Measurements from ENCODE around the gene XRCC3.

- TF ChIP-seq, protein P1, sequence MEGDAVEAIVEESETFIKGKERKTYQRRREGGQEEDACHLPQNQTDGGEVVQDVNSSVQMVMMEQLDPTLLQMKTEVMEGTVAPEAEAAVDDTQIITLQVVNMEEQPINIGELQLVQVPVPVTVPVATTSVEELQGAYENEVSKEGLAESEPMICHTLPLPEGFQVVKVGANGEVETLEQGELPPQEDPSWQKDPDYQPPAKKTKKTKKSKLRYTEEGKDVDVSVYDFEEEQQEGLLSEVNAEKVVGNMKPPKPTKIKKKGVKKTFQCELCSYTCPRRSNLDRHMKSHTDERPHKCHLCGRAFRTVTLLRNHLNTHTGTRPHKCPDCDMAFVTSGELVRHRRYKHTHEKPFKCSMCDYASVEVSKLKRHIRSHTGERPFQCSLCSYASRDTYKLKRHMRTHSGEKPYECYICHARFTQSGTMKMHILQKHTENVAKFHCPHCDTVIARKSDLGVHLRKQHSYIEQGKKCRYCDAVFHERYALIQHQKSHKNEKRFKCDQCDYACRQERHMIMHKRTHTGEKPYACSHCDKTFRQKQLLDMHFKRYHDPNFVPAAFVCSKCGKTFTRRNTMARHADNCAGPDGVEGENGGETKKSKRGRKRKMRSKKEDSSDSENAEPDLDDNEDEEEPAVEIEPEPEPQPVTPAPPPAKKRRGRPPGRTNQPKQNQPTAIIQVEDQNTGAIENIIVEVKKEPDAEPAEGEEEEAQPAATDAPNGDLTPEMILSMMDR (IDR thresholded peaks at IDR 0.05; ENCODE audit: low read length): no peak
- TF ChIP-seq EZH2 (IDR thresholded peaks at IDR 0.05; ENCODE audit: borderline replicate concordance, low read length): no peak
These were observed 22.9 kb upstream of the XRCC3 start for GRCh38 chr14:103738166-103738565.
